GM10248 (cell line): ENCODE data around the gene APLNR.

Experiments
- CTCF ChIA-PET: fragments of 300-600 bp; sonication (Branson Sonifier 250); formaldehyde crosslinking; extraction: SDS; loops from one replicate; lab custom pipeline; 2021; ENCODE audit warnings: antibody characterized with exemption; lab: Yijun Ruan, JAX
- POLR2A ChIA-PET: fragments of 350-650 bp; sonication (Branson Sonifier 250); formaldehyde crosslinking; extraction: SDS; loops from one replicate; lab custom pipeline; 2020; ENCODE audit warnings: antibody characterized with exemption; lab: Yijun Ruan, JAX
- DNase-seq: peaks from one replicate; pipeline ENCODE4 v3.0.0; 2012; ENCODE audit errors: extremely low spot score
- TF ChIP-seq, protein P1 (sequence below): IDR thresholded peaks from 2 replicates; pipeline ENCODE4 v1.5.1; 2012; ENCODE audit warnings: mild to moderate bottlenecking, low read depth; ENCODE audit errors: extremely low read depth, missing control alignments, control extremely low read depth

Gene APLNR

GRCh38 chr11:57214494-57214893 is 22.6 kb downstream of the APLNR start:
- no peak for DNase-seq
- CTCF ChIA-PET: interaction anchor here (4.2 kb wide), 1 partner anchor 35 kb away, joined by 12 read pairs; no protein-coding TSS in a partner anchor
- TF ChIP-seq, protein P1, sequence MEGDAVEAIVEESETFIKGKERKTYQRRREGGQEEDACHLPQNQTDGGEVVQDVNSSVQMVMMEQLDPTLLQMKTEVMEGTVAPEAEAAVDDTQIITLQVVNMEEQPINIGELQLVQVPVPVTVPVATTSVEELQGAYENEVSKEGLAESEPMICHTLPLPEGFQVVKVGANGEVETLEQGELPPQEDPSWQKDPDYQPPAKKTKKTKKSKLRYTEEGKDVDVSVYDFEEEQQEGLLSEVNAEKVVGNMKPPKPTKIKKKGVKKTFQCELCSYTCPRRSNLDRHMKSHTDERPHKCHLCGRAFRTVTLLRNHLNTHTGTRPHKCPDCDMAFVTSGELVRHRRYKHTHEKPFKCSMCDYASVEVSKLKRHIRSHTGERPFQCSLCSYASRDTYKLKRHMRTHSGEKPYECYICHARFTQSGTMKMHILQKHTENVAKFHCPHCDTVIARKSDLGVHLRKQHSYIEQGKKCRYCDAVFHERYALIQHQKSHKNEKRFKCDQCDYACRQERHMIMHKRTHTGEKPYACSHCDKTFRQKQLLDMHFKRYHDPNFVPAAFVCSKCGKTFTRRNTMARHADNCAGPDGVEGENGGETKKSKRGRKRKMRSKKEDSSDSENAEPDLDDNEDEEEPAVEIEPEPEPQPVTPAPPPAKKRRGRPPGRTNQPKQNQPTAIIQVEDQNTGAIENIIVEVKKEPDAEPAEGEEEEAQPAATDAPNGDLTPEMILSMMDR: no peak
- POLR2A ChIA-PET: no interaction called here

- no peak for DNase-seq
- POLR2A ChIA-PET: no interaction called here
Observed at GRCh38 chr11:57214098-57214417, 23.0 kb downstream of the APLNR start.

DNA sequence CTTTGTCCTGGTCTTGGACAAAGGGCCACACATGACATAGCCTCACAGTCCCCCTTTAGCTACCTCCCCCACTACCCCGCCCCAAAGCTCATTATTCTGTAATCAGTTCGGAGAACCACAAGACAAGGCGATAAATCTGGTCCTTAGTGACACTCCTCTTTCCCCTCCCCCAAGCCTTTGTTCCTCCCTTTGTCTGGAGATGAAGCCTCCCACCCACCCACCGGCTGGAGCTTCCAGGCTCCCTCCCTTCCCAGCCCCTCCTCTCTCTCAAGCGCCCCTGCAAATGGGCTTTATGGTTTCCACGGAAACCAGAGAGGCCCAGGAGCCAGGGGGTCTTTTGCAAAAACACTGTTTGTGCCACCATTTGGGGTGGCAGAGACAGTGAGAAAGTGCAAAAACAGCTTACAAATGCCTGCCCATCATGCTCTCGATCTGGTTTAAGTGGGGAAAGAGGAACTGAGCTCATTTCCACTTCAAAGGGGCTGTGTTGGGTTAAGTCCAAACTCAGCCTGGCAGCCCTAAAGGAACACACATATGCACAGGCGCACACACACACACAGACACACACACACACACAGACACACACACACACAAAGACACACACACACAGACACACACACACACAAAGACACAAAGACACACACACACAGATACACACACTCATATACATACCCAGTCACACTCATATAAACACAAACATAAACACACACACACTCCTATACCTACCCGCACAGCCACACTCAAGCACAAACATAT is 23.5 kb downstream of the APLNR start:
- POLR2A ChIA-PET: no interaction called here
- CTCF ChIA-PET: interaction anchor here (2.4 to 4.2 kb wide), 2 partner anchors 9 to 36 kb away, joined by 9 to 12 read pairs; no protein-coding TSS in a partner anchor
- TF ChIP-seq, protein P1: no peak
- DNase-seq: no peak

More at GRCh38 chr11:57214098-57214417, 23.0 kb downstream of the APLNR start:
- TF ChIP-seq, protein P1: no peak
- CTCF ChIA-PET: interaction anchor here (2.4 to 4.2 kb wide), 2 partner anchors 8 to 36 kb away, joined by 9 to 12 read pairs; no protein-coding TSS in a partner anchor

DNA sequence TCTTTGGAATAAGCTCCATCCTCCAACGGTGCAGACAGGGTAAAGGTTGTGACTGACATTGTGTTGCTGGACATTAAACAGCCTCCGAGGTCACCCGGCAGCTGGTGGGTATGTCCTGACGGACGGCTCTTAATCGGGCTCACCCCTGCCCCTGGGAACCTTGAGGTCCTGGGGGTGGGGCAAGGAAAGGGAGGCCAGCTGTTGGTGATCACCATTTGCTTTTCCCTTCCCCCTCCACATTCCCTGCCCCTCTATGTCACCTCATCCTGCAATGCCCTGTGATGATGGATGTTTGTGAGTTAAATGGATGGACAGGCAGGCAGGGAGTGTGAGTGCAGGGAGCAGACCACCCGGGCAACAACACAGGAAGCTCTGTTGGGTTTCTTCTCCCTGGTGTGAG is 26.3 kb downstream of the APLNR start:
- DNase-seq: no peak

GRCh38 chr11:57207168-57207567 is 29.9 kb downstream of the APLNR start:
- CTCF ChIA-PET: interaction anchor here (2.4 kb wide), 1 partner anchor 43 kb away, joined by 8 read pairs; no protein-coding TSS in a partner anchor
- TF ChIP-seq, protein P1: no peak
- POLR2A ChIA-PET: no interaction called here
- DNase-seq: no peak

More for the DNA sequence above, 26.3 kb downstream of the APLNR start:
- TF ChIP-seq, protein P1: no peak
- ChIA-PET POLR2A (no interaction called here), CTCF (interaction anchor here (1.7 to 4.2 kb wide), 2 partner anchors 10 to 39 kb away, joined by 4 to 12 read pairs; no protein-coding TSS in a partner anchor)

GRCh38 chr11:57205041-57205641 is 31.9 kb downstream of the APLNR start:
- ChIA-PET CTCF (interaction anchor here (1.0 to 1.5 kb wide), 2 partner anchors 10 to 44 kb away, joined by 3 to 4 read pairs; no protein-coding TSS in a partner anchor), POLR2A (no interaction called here)
- no peak for DNase-seq
- TF ChIP-seq, protein P1: no peak
